ENCODE results near the gene ST3GAL6.

DNA sequence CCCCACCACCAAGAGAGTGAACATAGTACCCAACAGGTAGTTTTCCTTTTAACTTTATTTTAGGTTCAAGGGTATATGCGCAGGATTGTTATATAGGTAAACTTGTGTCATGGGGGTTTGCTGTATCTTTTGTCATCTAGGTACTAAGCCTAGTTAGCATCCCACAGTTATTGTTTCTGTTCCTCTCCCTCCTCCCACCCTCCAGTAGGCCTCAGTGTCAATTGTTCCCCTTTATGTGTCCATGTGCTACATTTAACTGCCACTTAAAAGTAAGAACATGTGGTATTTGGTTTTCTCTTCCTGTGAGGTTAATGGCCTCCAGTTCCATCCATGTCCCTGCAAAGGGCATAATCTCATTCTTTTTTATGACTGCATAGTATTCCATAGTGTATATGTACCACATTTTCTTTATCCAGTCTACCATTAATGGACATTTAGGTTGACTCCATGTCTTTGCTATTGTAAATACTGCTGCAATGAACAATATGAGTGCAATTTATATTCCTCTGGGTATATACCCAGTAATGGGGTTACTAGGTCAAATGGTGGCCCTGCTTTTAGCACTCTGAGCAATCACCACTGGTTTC is 66.2 kb downstream of the ST3GAL6 start:
- TF ChIP-seq CTCF (IDR thresholded peaks at IDR 0.05) (no peak), POLR2A (IDR thresholded peaks at IDR 0.05) (no peak)
